SU-DHL-6 (cell line): Measurements from ENCODE around the gene AP2A2.

ENCODE experiments used
- H2AFZ ChIP-seq: fragments of 200-600 bp; sonication (generic); 2 replicates; pipeline ENCODE4 v1.6.1; 2014; ENCODE audit warnings: low read depth, mild to moderate bottlenecking, moderate library complexity, mixed read lengths, antibody characterized with exemption, low read length; ENCODE audit not compliant: severe bottlenecking
- H3F3A ChIP-seq: fragments of 200-600 bp; shearing (Covaris generic); 2 replicates; pipeline ENCODE4 v1.6.0; 2016; ENCODE audit warnings: antibody characterized with exemption, mild to moderate bottlenecking; ENCODE audit not compliant: insufficient read depth
- H3K27ac ChIP-seq: fragments of 200-600 bp; sonication (generic); 2 replicates; pipeline ENCODE4 v1.5.1; 2016; ENCODE audit warnings: low read depth, mild to moderate bottlenecking, low read length, moderate library complexity, mixed read lengths
- H3K27me3 ChIP-seq: fragments of 200-600 bp; sonication (generic), shearing (Covaris generic); 2 replicates; pipeline ENCODE4 v1.6.0; 2014; ENCODE audit warnings: mild to moderate bottlenecking, low read length
- H3K36me3 ChIP-seq: fragments of 200-600 bp; sonication (generic); 2 replicates; pipeline ENCODE4 v1.6.1; 2014; ENCODE audit warnings: mild to moderate bottlenecking, low read length, mixed read lengths
- H3K4me2 ChIP-seq: fragments of 300-600, 200-600 bp; shearing (Covaris generic), sonication (generic); 2 replicates; pipeline ENCODE4 v1.6.0; 2014; ENCODE audit warnings: low read length, low read depth, mild to moderate bottlenecking; ENCODE audit not compliant: poor library complexity, severe bottlenecking
- H3K4me3 ChIP-seq: fragments of 200-600 bp; sonication (generic); 2 replicates; pipeline ENCODE4 v1.5.1; 2014; ENCODE audit warnings: antibody characterized with exemption, low read length, mild to moderate bottlenecking, mixed read lengths; ENCODE audit not compliant: insufficient read depth, poor library complexity, severe bottlenecking
- H3K79me2 ChIP-seq: fragments of 200-600 bp; sonication (generic); 2 replicates; pipeline ENCODE4 v1.6.1; 2014; ENCODE audit warnings: mild to moderate bottlenecking, low read length, moderate library complexity; ENCODE audit not compliant: insufficient read depth
- H3K9ac ChIP-seq: fragments of 200-600 bp; sonication (generic); 2 replicates; pipeline ENCODE4 v1.7.0; 2014; ENCODE audit warnings: mild to moderate bottlenecking, low read length
- H3K9me2 ChIP-seq: fragments of 200-600 bp; sonication (generic); replicated peaks from 2 replicates; pipeline ENCODE4 v1.6.1; 2014; ENCODE audit warnings: low read length; ENCODE audit not compliant: insufficient read depth
- H3K9me3 ChIP-seq: fragments of 200-600 bp; sonication (generic); 2 replicates; pipeline ENCODE4 v1.6.1; 2014; ENCODE audit warnings: low read length, mixed read lengths; ENCODE audit not compliant: insufficient read depth
- H4K20me1 ChIP-seq: fragments of 200-600 bp; sonication (generic); 2 replicates; pipeline ENCODE4 v1.6.1; 2014; ENCODE audit warnings: low read depth, mild to moderate bottlenecking, antibody characterized with exemption, low read length, moderate library complexity, mixed read lengths
- CTCF ChIP-seq: fragments of 200-600 bp; sonication (generic); IDR thresholded peaks from one replicate; pipeline ENCODE4 v1.5.1; 2017; ENCODE audit warnings: antibody characterized with exemption, mild to moderate bottlenecking, low read length, moderate library complexity; ENCODE audit not compliant: insufficient read depth, poor library complexity, severe bottlenecking
- EZH2phosphoT487 ChIP-seq: fragments of 200-600 bp; sonication (generic), shearing (Covaris generic); conservative IDR thresholded peaks from 2 replicates; pipeline ENCODE4 v1.6.1; 2018; ENCODE audit warnings: mild to moderate bottlenecking, antibody characterized with exemption, low read length, moderate library complexity, mixed read lengths

Gene AP2A2

DNA sequence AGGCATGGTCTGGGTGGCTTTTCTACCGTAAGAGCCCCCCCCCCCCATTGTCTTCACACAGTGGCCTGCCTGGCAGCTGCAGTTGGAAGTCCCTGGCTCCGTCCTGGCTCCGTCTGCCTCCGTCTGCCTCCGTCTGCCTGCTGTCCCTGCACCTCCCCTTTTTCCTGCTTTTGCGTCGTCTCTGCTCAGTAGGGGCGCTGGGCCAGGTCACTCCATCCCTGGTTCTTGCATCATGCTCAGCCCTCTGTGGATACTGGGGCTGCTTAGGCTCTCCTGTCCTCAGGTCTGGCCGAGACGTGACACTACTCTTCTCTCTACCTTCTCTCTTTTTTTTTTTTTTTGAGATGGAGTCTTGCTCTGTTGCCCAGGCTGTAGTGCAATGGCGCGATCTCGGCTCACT is 27.8 kb downstream of the AP2A2 start:
- Histone ChIP-seq H3K36me3 (no peaks in the 10 kb centered on the region), H3K9ac (no peak overlapping the region), H3K79me2 (peaks cover 41% of the 10 kb centered on the region; the same call in 1 of the 2 replicates), H4K20me1 (no peaks in the 10 kb centered on the region), H2AFZ (no peak overlapping the region), H3K27me3 (no peaks in the 10 kb centered on the region), H3K4me2 (no peak overlapping the region), H3K4me3 (no peak overlapping the region), H3K27ac (no peak overlapping the region), H3F3A (no peaks in the 10 kb centered on the region), H3K9me3 (no peaks in the 10 kb centered on the region), H3K9me2 (no peaks in the 10 kb centered on the region)
- TF ChIP-seq CTCF = no peak

- no peak overlapping the region for H3K4me2 ChIP-seq
- H3K79me2 ChIP-seq = peaks cover 44% of the 10 kb centered on the region; the same call in 1 of the 2 replicates
- no peak overlapping the region for H3K9ac ChIP-seq
These were observed 28.9 kb downstream of the AP2A2 start for GRCh38 chr11:954392-955153.

GRCh38 chr11:955154-956063 is 29.7 kb downstream of the AP2A2 start:
- Histone ChIP-seq H3K36me3 (no peaks in the 10 kb centered on the region), H3K4me3 (no peak overlapping the region), H3K9me2 (no peaks in the 10 kb centered on the region), H3K4me2 (no peak overlapping the region), H2AFZ (no peak overlapping the region), H4K20me1 (no peaks in the 10 kb centered on the region), H3F3A (no peaks in the 10 kb centered on the region), H3K79me2 (peaks cover 44% of the 10 kb centered on the region; the same call in 1 of the 2 replicates), H3K9me3 (no peaks in the 10 kb centered on the region), H3K9ac (no peak overlapping the region), H3K27ac (no peak overlapping the region), H3K27me3 (no peaks in the 10 kb centered on the region)
- no peak for TF ChIP-seq CTCF
- TF ChIP-seq EZH2phosphoT487 = no peak

More at GRCh38 chr11:954392-955153, 28.9 kb downstream of the AP2A2 start:
- Histone ChIP-seq H3F3A (no peaks in the 10 kb centered on the region), H3K9me2 (no peaks in the 10 kb centered on the region), H3K27me3 (no peaks in the 10 kb centered on the region), H3K27ac (no peak overlapping the region), H3K9me3 (no peaks in the 10 kb centered on the region), H3K4me3 (no peak overlapping the region), H2AFZ (no peak overlapping the region), H4K20me1 (no peaks in the 10 kb centered on the region), H3K36me3 (no peaks in the 10 kb centered on the region)
- no peak for TF ChIP-seq EZH2phosphoT487
- TF ChIP-seq CTCF = no peak
